GM08714 (cell line): ENCODE results near the gene CXCL17.
A peak's percentile ranks its signal among the peaks of the same experiment; 100 is the strongest.

ENCODE experiments used
- H3K4me3 ChIP-seq: fragments of 200-500 bp; sonication (Bioruptor generic); 2 replicates; pipeline ENCODE4 v1.5.1; 2014; ENCODE audit warnings: mild to moderate bottlenecking, low read length, inconsistent platforms
- ZNF274 ChIP-seq: IDR thresholded peaks from 2 replicates; pipeline ENCODE4 v1.6.1; 2012; ENCODE audit warnings: mild to moderate bottlenecking, low read depth, low read length

The CXCL17 gene

GRCh38 chr19:42422901-42423461 lies 19.8 kb downstream of the CXCL17 start:
- no peak for TF ChIP-seq ZNF274
- H3K4me3 ChIP-seq: peak overlapping the region; percentile 75

GRCh38 chr19:42422092-42422900 lies 20.4 kb downstream of the CXCL17 start:
- no peak for TF ChIP-seq ZNF274
- peak overlapping the region; percentile 75 for H3K4me3 ChIP-seq

GRCh38 chr19:42421591-42422031 lies 21.1 kb downstream of the CXCL17 start:
- no peak for TF ChIP-seq ZNF274
- no peak overlapping the region for H3K4me3 ChIP-seq

- TF ChIP-seq ZNF274: no peak
- no peak overlapping the region for H3K4me3 ChIP-seq
Observed at GRCh38 chr19:42421101-42421500, 21.6 kb downstream of the CXCL17 start.

GRCh38 chr19:42420055-42420544 lies 22.6 kb downstream of the CXCL17 start:
- TF ChIP-seq ZNF274: no peak
- H3K4me3 ChIP-seq: no peak overlapping the region

- no peak for TF ChIP-seq ZNF274
- no peak overlapping the region for H3K4me3 ChIP-seq
Observed at GRCh38 chr19:42419309-42419708, 23.4 kb downstream of the CXCL17 start.

GRCh38 chr19:42412661-42413076 lies 30.1 kb downstream of the CXCL17 start:
- TF ChIP-seq ZNF274: no peak
- H3K4me3 ChIP-seq: no peak overlapping the region

- H3K4me3 ChIP-seq: no peak overlapping the region
- TF ChIP-seq ZNF274: no peak
Observed at GRCh38 chr19:42412227-42412626, 30.5 kb downstream of the CXCL17 start.

GRCh38 chr19:42411581-42412178 lies 31.1 kb downstream of the CXCL17 start:
- H3K4me3 ChIP-seq: no peak overlapping the region
- TF ChIP-seq ZNF274: no peak

- TF ChIP-seq ZNF274: no peak
- no peak overlapping the region for H3K4me3 ChIP-seq
Observed at GRCh38 chr19:42410371-42410770, 32.4 kb downstream of the CXCL17 start.

- H3K4me3 ChIP-seq: no peak overlapping the region
- TF ChIP-seq ZNF274: no peak
Observed at GRCh38 chr19:42409477-42409876, 33.3 kb downstream of the CXCL17 start.

GRCh38 chr19:42407816-42408175 lies 35.0 kb downstream of the CXCL17 start:
- no peak for TF ChIP-seq ZNF274

GRCh38 chr19:42407085-42407815 lies 35.5 kb downstream of the CXCL17 start:
- no peak for TF ChIP-seq ZNF274
- H3K4me3 ChIP-seq: no peak overlapping the region

More at GRCh38 chr19:42407816-42408175, 35.0 kb downstream of the CXCL17 start:
- H3K4me3 ChIP-seq: no peak overlapping the region

GRCh38 chr19:42406111-42406510 lies 36.6 kb downstream of the CXCL17 start:
- H3K4me3 ChIP-seq: no peak overlapping the region
- TF ChIP-seq ZNF274: no peak
